ENCODE results near the gene RNASEH2B. TPM values are rescaled to one million over a fixed set of nuclear protein-coding genes. Genes with fewer than 3 reads are reported as not detected.

The RNASEH2B gene
- total RNA-seq, 1 donor = 139 TPM

DNA sequence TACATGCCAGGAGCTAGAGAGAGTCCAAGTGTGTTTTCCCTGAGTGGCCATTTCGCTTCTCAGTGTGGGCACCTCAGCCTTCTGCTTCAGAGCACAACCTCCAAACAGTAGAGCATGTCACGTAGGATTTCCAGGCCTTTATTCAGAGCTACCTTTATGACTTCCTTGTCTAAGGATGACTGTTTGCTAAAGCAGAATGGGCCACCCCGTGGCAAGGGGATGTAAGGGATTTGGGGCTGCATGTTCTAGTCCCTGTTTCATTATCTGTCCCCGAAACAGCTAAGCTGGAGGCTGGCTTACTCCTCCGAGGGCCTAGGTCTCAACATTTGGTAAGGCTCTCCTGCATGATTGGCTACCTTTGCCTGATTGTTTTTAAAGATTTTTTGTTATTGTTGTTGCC is 6.0 kb downstream of the RNASEH2B start:
- H3K9me3 ChIP-seq (ENCODE audit: low read depth, low read length) = no peaks in the 10 kb centered on the region
- no peak overlapping the region for H3K4me3 ChIP-seq (ENCODE audit: low read length)
- peaks cover 80% of the 10 kb centered on the region for H3K4me1 ChIP-seq (ENCODE audit: insufficient read depth, low read length)

DNA sequence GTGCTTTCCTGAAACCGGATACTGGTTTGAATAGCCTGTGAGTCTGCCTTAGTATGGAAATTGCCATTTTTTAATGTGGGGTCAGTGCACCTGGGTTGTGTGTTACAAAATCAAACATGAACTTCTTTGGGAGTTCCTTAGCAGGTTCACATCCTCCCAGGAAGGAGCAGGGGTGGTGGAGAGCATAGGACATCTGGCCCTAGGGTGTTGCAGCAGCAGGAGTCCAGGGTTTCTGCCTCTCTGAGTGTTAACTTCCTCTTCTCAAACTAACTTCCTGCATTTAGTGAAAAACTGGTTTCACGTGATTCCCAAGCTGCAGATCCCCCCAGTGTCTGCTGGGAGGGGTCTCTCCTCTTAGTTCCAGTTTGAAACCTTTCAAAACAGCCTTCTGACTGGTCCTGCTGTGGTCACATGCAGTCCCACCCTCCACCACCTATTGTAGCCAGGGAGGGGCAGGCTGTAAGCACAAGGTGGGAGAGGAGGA is 7.2 kb downstream of the RNASEH2B start:
- H3K27me3 ChIP-seq (ENCODE audit: insufficient read depth, low read length) = no peaks in the 10 kb centered on the region
- H3K4me3 ChIP-seq (ENCODE audit: low read length) = no peak overlapping the region
- peaks cover 79% of the 10 kb centered on the region for H3K4me1 ChIP-seq (ENCODE audit: insufficient read depth, low read length)
- peaks cover 2% of the 10 kb centered on the region for H3K9me3 ChIP-seq (ENCODE audit: low read depth, low read length)

More for the DNA sequence above, 6.0 kb downstream of the RNASEH2B start:
- no peaks in the 10 kb centered on the region for H3K27me3 ChIP-seq (ENCODE audit: insufficient read depth, low read length)

DNA sequence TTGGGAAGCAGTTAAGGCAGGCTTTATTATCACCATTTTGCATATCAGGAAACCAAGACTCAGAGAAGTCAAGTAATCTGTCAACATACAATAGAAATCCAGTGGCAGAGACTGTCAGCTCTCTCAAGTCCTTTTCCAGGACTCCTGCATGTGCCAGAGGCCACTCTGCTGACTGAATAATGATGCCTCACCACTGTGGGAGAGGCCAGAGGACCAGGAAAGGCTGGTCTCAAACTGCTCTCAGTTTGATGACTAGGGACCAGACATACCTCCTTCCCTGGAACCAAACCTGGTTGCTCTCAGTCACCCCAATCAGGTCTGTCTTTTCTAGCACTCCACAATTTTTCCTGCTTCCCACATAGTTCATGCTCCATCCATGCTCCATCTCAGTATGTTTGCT is 8.0 kb downstream of the RNASEH2B start:
- Histone ChIP-seq H3K9me3 (ENCODE audit: low read depth, low read length) (peaks cover 10% of the 10 kb centered on the region), H3K4me1 (ENCODE audit: insufficient read depth, low read length) (peaks cover 76% of the 10 kb centered on the region), H3K4me3 (ENCODE audit: low read length) (no peak overlapping the region), H3K27me3 (ENCODE audit: insufficient read depth, low read length) (no peaks in the 10 kb centered on the region)

DNA sequence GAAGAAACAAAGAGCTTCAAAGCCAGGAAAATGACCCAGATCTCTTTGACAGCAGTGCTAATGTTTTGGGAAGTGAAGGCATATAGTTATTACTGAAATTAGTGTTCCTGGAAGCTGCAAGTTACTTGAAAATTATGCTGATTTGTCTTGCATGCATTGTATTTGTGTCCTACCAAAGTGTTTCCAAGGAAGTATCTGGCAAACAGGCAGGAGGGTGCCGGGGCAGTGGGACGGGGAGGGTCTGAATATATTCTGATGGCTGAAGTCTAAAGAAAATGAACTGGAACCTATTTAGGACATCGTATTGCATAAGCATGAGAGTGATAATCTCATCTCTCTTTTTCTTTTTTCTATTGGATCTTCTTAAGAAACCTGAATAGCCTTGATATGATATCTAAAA is 9.0 kb downstream of the RNASEH2B start:
- Histone ChIP-seq H3K27me3 (ENCODE audit: insufficient read depth, low read length) (no peaks in the 10 kb centered on the region), H3K9me3 (ENCODE audit: low read depth, low read length) (peaks cover 20% of the 10 kb centered on the region), H3K4me1 (ENCODE audit: insufficient read depth, low read length) (peaks cover 75% of the 10 kb centered on the region), H3K4me3 (ENCODE audit: low read length) (no peak overlapping the region)

DNA sequence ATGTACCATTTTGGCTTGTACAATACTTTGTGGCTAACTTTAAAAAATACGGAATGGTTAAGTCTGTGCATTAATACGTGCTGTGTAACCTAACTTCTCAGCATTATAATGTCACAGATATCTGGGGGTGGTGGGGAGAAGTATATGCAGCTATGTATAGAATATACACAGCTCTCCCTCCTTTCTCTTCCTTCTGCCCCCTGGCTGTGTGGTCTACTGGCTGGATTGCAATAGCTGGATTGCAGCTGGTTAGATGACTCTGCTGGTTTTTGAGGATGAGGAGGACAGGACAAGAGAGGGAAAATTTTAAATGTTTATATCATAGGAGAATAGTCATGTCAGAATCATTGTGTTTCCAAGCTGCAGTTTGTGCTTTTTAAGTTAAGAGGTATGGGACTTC is 9.7 kb downstream of the RNASEH2B start:
- Histone ChIP-seq H3K4me3 (ENCODE audit: low read length) (no peak overlapping the region), H3K27me3 (ENCODE audit: insufficient read depth, low read length) (no peaks in the 10 kb centered on the region), H3K9me3 (ENCODE audit: low read depth, low read length) (peaks cover 27% of the 10 kb centered on the region), H3K4me1 (ENCODE audit: insufficient read depth, low read length) (peaks cover 73% of the 10 kb centered on the region)

DNA sequence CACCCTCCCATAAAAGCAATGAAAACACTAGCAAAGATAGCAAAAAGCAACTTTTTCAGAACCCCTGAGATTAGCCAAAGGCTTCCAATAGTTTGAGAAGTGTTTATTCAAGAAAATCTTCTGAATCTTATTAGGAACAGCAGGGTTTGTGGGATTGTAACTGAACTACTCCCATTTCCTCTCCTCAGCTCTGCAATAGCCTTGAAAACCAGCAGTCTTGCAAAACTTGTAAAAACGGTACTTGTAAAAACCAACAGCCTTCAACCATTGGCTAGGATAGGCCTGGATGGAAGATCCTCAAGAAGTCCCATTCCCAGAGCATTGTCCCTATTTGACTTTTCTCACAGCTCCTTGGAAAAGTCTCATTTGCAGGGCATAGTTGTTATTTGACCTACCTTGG is 12.1 kb downstream of the RNASEH2B start:
- Histone ChIP-seq H3K9me3 (ENCODE audit: low read depth, low read length) (peaks cover 36% of the 10 kb centered on the region), H3K4me3 (ENCODE audit: low read length) (no peak overlapping the region), H3K4me1 (ENCODE audit: insufficient read depth, low read length) (peaks cover 55% of the 10 kb centered on the region), H3K27me3 (ENCODE audit: insufficient read depth, low read length) (no peaks in the 10 kb centered on the region)

DNA sequence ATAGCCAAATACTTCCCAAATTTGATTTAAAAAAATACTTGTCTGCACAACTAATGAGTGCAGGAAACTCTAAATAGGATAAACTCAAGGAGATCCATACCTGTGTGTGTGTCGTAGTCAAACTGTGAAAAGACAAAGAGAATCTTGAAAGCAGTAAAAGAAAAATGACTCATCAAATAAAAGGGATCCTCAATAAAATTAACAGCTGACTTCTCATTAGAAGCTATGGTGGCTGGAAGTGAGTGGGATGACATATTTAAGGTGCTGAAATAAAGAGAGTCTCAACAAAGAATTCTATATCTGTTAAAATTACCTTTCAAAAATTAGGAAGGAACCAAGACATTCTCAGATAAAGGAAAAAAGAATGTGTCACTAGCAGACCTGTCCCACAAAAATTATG is 13.7 kb downstream of the RNASEH2B start:
- no peak overlapping the region for H3K4me3 ChIP-seq (ENCODE audit: low read length)
- peaks cover 36% of the 10 kb centered on the region for H3K9me3 ChIP-seq (ENCODE audit: low read depth, low read length)
- peaks cover 40% of the 10 kb centered on the region for H3K4me1 ChIP-seq (ENCODE audit: insufficient read depth, low read length)
- no peaks in the 10 kb centered on the region for H3K27me3 ChIP-seq (ENCODE audit: insufficient read depth, low read length)

DNA sequence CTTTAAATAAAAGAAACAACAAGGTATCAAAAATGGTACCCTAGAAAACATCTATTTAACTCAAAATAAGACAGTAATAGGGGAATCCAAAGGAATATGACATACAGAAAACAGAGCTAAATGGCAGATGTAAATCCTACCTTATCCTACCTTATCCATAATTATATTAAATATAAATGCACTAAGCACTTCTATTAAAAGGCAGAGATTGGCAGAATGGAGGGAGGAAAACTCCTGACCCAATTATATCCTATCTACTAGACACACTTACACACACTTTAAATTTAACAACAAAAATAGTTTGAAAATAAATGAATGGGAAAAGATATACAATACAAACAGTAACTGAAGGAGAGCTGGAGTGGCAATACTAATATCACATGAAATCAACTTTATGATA is 14.4 kb downstream of the RNASEH2B start:
- Histone ChIP-seq H3K4me1 (ENCODE audit: insufficient read depth, low read length) (peaks cover 38% of the 10 kb centered on the region), H3K9me3 (ENCODE audit: low read depth, low read length) (peaks cover 36% of the 10 kb centered on the region), H3K4me3 (ENCODE audit: low read length) (no peak overlapping the region), H3K27me3 (ENCODE audit: insufficient read depth, low read length) (no peaks in the 10 kb centered on the region)

DNA sequence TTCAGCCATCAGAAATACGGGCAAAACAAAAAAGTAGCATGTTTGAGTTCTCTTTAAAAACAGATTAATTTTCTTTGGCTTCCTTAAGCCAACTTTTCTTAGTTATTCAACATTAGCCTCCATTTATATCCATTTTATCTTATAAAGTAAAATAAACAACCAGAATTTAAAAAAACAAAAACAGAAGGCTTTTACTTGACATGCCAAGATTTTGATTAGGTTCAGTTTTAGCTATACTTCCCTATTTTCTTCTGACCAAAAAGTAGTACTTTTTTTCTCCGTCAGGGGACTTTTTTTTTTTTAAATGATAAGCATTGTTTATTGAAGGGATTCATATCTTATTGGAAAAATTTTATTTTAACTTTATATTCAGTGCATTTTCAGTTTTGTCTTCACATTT is 18.1 kb downstream of the RNASEH2B start:
- Histone ChIP-seq H3K4me1 (ENCODE audit: insufficient read depth, low read length) (peaks cover 10% of the 10 kb centered on the region), H3K4me3 (ENCODE audit: low read length) (no peak overlapping the region), H3K9me3 (ENCODE audit: low read depth, low read length) (peaks cover 24% of the 10 kb centered on the region), H3K27me3 (ENCODE audit: insufficient read depth, low read length) (no peaks in the 10 kb centered on the region)

DNA sequence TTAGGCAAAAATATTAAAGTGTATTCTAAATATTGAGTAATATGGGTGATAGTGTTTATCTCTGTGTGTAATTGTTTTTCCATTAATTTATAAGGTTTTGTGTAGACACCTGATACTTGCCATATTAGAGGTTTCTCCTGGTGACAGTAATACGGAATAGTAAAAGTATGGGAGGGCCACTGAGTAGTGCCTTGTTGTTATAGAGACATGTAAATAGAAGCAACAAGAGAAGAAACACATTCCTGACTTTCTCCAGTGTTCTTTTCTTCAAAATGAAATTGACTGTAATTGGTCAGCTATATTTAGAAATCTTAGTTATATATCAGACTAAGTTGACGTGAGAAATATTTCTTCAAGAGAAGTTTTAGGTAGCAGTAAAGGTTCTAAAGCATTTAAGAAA is 18.5 kb downstream of the RNASEH2B start:
- H3K4me3 ChIP-seq (ENCODE audit: low read length) = no peak overlapping the region

DNA sequence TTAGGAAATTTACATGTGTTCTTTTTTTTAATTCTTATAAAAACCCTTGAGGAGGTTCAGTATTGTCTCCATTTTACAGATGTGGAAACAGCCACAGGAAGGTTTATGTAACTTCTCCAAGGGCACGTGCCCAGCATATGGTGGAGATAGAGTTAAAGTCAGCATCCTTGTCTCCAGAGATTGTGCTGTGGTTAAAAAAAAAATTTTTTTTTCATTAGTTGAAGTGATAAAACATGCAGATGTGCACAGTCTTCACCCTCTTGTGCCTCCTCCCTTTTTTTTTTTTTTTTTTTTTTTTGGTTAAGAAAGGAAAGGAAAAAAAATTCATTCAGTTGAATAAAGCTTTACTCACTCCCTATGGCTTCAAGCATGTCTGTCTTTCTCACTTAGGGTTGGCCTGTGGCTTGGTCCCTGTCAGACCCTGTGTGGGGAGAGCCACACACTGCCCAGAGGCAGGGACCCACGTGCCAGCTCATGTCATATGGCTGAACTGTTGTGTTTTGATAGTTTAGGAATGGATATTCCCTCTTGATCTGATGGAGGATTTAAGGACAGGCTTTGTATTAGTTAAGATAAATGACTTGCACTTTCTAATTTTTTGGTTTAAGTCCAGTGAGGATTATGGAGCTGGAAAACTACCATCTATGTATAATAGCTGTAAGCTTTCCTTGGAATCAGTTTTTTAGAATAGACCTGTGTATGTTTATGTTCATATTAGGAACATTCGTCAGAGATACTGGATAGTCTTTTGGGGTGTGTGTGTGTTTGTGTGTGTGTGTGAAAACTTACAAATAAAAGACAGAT is 19.3 kb downstream of the RNASEH2B start:
- no peaks in the 10 kb centered on the region for H3K27me3 ChIP-seq (ENCODE audit: insufficient read depth, low read length)
- H3K4me3 ChIP-seq (ENCODE audit: low read length) = no peak overlapping the region
- H3K4me1 ChIP-seq (ENCODE audit: insufficient read depth, low read length) = peaks cover 10% of the 10 kb centered on the region
- peaks cover 13% of the 10 kb centered on the region for H3K9me3 ChIP-seq (ENCODE audit: low read depth, low read length)

More for the DNA sequence above, 18.5 kb downstream of the RNASEH2B start:
- peaks cover 20% of the 10 kb centered on the region for H3K9me3 ChIP-seq (ENCODE audit: low read depth, low read length)
- peaks cover 10% of the 10 kb centered on the region for H3K4me1 ChIP-seq (ENCODE audit: insufficient read depth, low read length)
- H3K27me3 ChIP-seq (ENCODE audit: insufficient read depth, low read length) = no peaks in the 10 kb centered on the region

DNA sequence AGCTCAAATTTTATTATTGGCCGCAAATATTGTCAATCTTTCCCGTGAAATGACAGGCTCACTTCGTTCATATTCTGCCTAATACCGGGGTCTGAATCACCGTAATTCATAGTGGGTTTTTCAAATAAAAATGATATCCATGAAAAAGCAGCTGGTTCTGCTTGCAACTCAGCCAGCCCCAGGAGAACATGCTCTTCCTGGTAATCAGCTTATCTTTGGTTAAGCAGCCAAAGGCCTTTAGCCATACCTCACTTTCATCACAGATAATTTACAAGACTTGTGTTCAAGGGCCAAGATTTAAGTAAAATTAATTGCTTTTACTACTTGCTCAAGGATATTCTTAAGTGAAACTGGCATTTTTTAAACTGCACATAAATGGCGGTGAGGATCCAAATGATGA is 22.5 kb downstream of the RNASEH2B start:
- Histone ChIP-seq H3K4me3 (ENCODE audit: low read length) (no peak overlapping the region), H3K4me1 (ENCODE audit: insufficient read depth, low read length) (peaks cover 35% of the 10 kb centered on the region), H3K27me3 (ENCODE audit: insufficient read depth, low read length) (no peaks in the 10 kb centered on the region), H3K9me3 (ENCODE audit: low read depth, low read length) (no peaks in the 10 kb centered on the region)

DNA sequence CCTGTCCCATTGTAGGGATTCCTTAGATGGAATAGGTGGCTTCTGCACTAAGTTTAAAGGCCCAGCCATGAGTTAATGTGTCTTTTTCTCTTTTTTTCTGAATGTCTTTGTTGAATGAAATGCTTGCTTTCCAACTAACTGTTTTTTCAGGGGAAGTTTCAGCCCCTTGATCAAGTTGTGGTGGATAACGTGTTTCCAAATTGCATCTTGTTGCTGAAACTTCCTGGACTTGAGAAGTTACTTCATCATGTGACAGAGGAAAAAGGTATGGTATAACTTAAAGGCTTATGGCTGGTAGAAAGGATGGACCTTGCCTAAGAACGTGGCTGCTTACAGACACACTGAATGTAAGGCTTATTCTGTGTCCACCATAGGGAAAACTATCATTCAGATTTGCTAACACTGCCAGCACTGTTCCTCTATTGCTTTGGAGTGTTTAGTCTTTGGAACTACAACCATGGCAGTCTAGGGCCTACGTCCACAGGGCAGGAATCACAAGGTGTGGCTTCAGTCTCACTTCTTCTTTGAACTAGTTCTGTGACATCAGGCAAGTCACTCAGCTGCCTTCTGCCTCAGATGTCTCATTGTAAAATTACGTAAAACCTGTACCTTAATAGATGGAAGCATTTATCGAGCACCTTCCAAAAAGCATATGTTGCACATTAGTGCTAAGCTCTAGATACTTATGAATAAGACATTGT is 25.3 kb downstream of the RNASEH2B start:
- Histone ChIP-seq H3K9me3 (ENCODE audit: low read depth, low read length) (no peaks in the 10 kb centered on the region), H3K27me3 (ENCODE audit: insufficient read depth, low read length) (no peaks in the 10 kb centered on the region), H3K4me3 (ENCODE audit: low read length) (no peak overlapping the region), H3K4me1 (ENCODE audit: insufficient read depth, low read length) (peaks cover 31% of the 10 kb centered on the region)

DNA sequence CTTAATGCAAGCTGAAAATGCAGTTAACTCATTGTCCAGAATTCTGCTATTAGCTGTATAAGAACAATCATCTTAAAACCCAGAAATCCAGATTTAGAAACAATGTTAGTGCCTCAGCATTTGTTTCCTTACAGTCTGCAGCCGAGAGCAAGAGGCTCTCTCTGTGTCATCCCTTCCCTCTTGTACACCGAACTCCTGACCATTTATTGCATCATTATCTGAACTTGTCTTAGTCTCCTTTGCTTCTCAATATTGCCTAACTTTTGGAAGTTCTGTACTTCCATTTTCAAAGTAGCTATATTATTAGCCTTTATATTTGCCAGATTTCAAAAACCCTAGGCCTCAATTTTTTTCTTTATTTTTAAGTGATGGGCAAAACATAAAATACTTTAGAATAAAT is 27.1 kb downstream of the RNASEH2B start:
- peaks cover 31% of the 10 kb centered on the region for H3K4me1 ChIP-seq (ENCODE audit: insufficient read depth, low read length)
- H3K27me3 ChIP-seq (ENCODE audit: insufficient read depth, low read length) = no peaks in the 10 kb centered on the region
- no peak overlapping the region for H3K4me3 ChIP-seq (ENCODE audit: low read length)
- no peaks in the 10 kb centered on the region for H3K9me3 ChIP-seq (ENCODE audit: low read depth, low read length)

DNA sequence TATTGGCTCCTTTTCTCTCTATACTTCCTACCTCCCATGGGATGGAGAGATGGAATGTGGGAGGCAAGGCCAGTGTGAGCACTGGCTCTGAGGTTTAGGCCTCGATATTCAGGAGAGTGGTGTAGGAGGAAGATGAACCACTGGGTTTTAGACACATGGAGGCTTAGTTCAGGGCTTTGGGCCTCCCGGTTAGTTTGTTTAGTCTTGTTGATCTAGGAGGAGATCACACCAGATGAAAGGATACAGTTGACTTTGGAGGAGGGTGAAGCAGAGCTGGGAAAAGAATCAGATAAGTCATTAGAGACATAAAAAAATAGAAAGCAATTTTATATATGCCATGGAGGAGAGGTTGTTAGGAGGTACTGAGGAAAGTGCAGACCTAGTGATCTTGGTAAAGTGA is 30.9 kb downstream of the RNASEH2B start:
- H3K4me3 ChIP-seq (ENCODE audit: low read length) = no peak overlapping the region
- H3K9me3 ChIP-seq (ENCODE audit: low read depth, low read length) = no peaks in the 10 kb centered on the region
- H3K4me1 ChIP-seq (ENCODE audit: insufficient read depth, low read length) = peaks cover 16% of the 10 kb centered on the region
- no peaks in the 10 kb centered on the region for H3K27me3 ChIP-seq (ENCODE audit: insufficient read depth, low read length)
